ENCODE measurements around the gene KATNAL2. TPM values are rescaled to one million over a fixed set of nuclear protein-coding genes. Genes with fewer than 3 reads are reported as not detected.

The KATNAL2 gene
- total RNA-seq (1 to 10 TPM; 1.8 to 3.2 TPM), polyA plus RNA-seq (1 to 10 TPM; 1.6 to 1.8 TPM)
- long read RNA-seq, donor 1, partial matches to known transcripts, result 0 of 21 reads
- long read RNA-seq, donor 1, other reads (novel, unspliced or antisense), result 21 of 21 reads
- long read RNA-seq, donor 2, partial matches to known transcripts, result 1 of 6 reads
- long read RNA-seq, donor 2, other reads (novel, unspliced or antisense), result 5 of 6 reads

- 0 to 1% methylated on average over 54 to 107 of the region's 107 CpGs for WGBS, 2 donors
- peak within 1 kb of the TSS; percentile 71 to 84 for H3K4me3 ChIP-seq (ENCODE audit: low read length in 2 of 2)
- H3K4me1 ChIP-seq (ENCODE audit: control insufficient read depth in 1 of 2, insufficient read depth in 2 of 2, low read length in 2 of 2), result no peaks in the 10 kb centered on the region
- peak within 1 kb of the TSS; percentile 38 to 72 for H3K27ac ChIP-seq (ENCODE audit: low read depth in 1 of 2, low read length in 2 of 2)
- intact Hi-C loops (cut with DNase I), result no loop called here
- H3K27me3 ChIP-seq (ENCODE audit: control insufficient read depth in 1 of 2, insufficient read depth in 2 of 2, low read length in 1 of 2), result no peaks in the 10 kb centered on the region
- H3K36me3 ChIP-seq (ENCODE audit: control insufficient read depth in 1 of 2, insufficient read depth in 2 of 2, low read length in 1 of 2), result no peaks in the 10 kb centered on the region
- no peaks in the 10 kb centered on the region for H3K9me3 ChIP-seq (ENCODE audit: control insufficient read depth, low read length)
- ATAC-seq (ENCODE audit: low FRiP score), result peak; percentile 96
- DNase-seq, result peak; percentile 87 to 92
These were observed at the start of gene KATNAL2, which contains the start of gene PIAS2 for GRCh38 chr18:46917108-46917802. TSS of gene KATNAL2 (plus strand) at chr18:46917602. CDS start at chr18:46946873, 29,271 bp downstream. TSS of gene PIAS2 (minus strand) at chr18:46917507. CDS start at chr18:46917345, 162 bp downstream.

- peaks cover 2% of the 10 kb centered on the region in 2 donors for H3K36me3 ChIP-seq (ENCODE audit: control insufficient read depth in 1 of 2, insufficient read depth in 2 of 2, low read length in 1 of 2)
- peaks cover 3% of the 10 kb centered on the region for H3K9me3 ChIP-seq (ENCODE audit: control insufficient read depth, low read length)
- no peak overlapping the region for H3K4me3 ChIP-seq (ENCODE audit: low read length in 2 of 2)
- DNase-seq (no peak), ATAC-seq (ENCODE audit: low FRiP score) (no peak)
- no peaks in the 10 kb centered on the region for H3K4me1 ChIP-seq (ENCODE audit: control insufficient read depth in 1 of 2, insufficient read depth in 2 of 2, low read length in 2 of 2)
- intact Hi-C loops (cut with DNase I), result no loop called here
- WGBS, 2 donors, result 97 to 98% methylated on average over 11 of the region's 11 CpGs
- H3K27me3 ChIP-seq (ENCODE audit: control insufficient read depth in 1 of 2, insufficient read depth in 2 of 2, low read length in 1 of 2), result no peaks in the 10 kb centered on the region
- H3K27ac ChIP-seq (ENCODE audit: low read depth in 1 of 2, low read length in 2 of 2), result no peak overlapping the region
These were observed 49.1 kb upstream of the KATNAL2 start for GRCh38 chr18:46868169-46868921.

GRCh38 chr18:46877329-46877987 lies 39.9 kb upstream of the KATNAL2 start:
- ATAC-seq (ENCODE audit: low FRiP score), result no peak
- Histone ChIP-seq H3K27ac (ENCODE audit: low read depth in 1 of 2, low read length in 2 of 2) (no peak overlapping the region), H3K9me3 (ENCODE audit: control insufficient read depth, low read length) (peaks cover 1% of the 10 kb centered on the region), H3K36me3 (ENCODE audit: control insufficient read depth in 1 of 2, insufficient read depth in 2 of 2, low read length in 1 of 2) (peaks cover 3% of the 10 kb centered on the region in 2 donors), H3K4me3 (ENCODE audit: low read length in 2 of 2) (no peak overlapping the region), H3K27me3 (ENCODE audit: control insufficient read depth in 1 of 2, insufficient read depth in 2 of 2, low read length in 1 of 2) (no peaks in the 10 kb centered on the region), H3K4me1 (ENCODE audit: control insufficient read depth in 1 of 2, insufficient read depth in 2 of 2, low read length in 2 of 2) (no peaks in the 10 kb centered on the region)
- WGBS, 2 donors, result 94 to 98% methylated on average over 15 of the region's 15 CpGs
- intact Hi-C loops (cut with DNase I), result no loop called here
- no peak for DNase-seq

- ATAC-seq (ENCODE audit: low FRiP score), result no peak
- Histone ChIP-seq H3K4me3 (ENCODE audit: low read length in 2 of 2) (no peak overlapping the region), H3K9me3 (ENCODE audit: control insufficient read depth, low read length) (no peaks in the 10 kb centered on the region), H3K4me1 (ENCODE audit: control insufficient read depth in 1 of 2, insufficient read depth in 2 of 2, low read length in 2 of 2) (no peaks in the 10 kb centered on the region), H3K27ac (ENCODE audit: low read depth in 1 of 2, low read length in 2 of 2) (no peak overlapping the region), H3K27me3 (ENCODE audit: control insufficient read depth in 1 of 2, insufficient read depth in 2 of 2, low read length in 1 of 2) (no peaks in the 10 kb centered on the region), H3K36me3 (ENCODE audit: control insufficient read depth in 1 of 2, insufficient read depth in 2 of 2, low read length in 1 of 2) (peaks cover 2 to 3% of the 10 kb centered on the region in 2 donors)
- 91 to 94% methylated on average over 4 of the region's 4 CpGs for WGBS, 2 donors
- intact Hi-C loops (cut with DNase I), result no loop called here
- DNase-seq, result no peak
These were observed 34.2 kb upstream of the KATNAL2 start for GRCh38 chr18:46883180-46883579.

GRCh38 chr18:46886893-46887292 lies 30.5 kb upstream of the KATNAL2 start:
- no peaks in the 10 kb centered on the region for H3K27me3 ChIP-seq (ENCODE audit: control insufficient read depth in 1 of 2, insufficient read depth in 2 of 2, low read length in 1 of 2)
- WGBS, 2 donors, result 5 to 11% methylated on average over 2 of the region's 2 CpGs
- no peak for DNase-seq
- intact Hi-C loops (cut with DNase I), result no loop called here
- peaks cover 5% of the 10 kb centered on the region for H3K9me3 ChIP-seq (ENCODE audit: control insufficient read depth, low read length)
- H3K4me3 ChIP-seq (ENCODE audit: low read length in 2 of 2), result no peak overlapping the region
- peaks cover 3 to 8% of the 10 kb centered on the region in 2 donors for H3K36me3 ChIP-seq (ENCODE audit: control insufficient read depth in 1 of 2, insufficient read depth in 2 of 2, low read length in 1 of 2)
- ATAC-seq (ENCODE audit: low FRiP score), result no peak
- H3K4me1 ChIP-seq (ENCODE audit: control insufficient read depth in 1 of 2, insufficient read depth in 2 of 2, low read length in 2 of 2), result no peaks in the 10 kb centered on the region
- H3K27ac ChIP-seq (ENCODE audit: low read depth in 1 of 2, low read length in 2 of 2), result no peak overlapping the region

- 96 to 97% methylated on average over 1 of the region's 1 CpG for WGBS, 2 donors
- peaks cover 5% of the 10 kb centered on the region for H3K9me3 ChIP-seq (ENCODE audit: control insufficient read depth, low read length)
- intact Hi-C loops (cut with DNase I), result no loop called here
- no peak overlapping the region for H3K4me3 ChIP-seq (ENCODE audit: low read length in 2 of 2)
- no peaks in the 10 kb centered on the region for H3K4me1 ChIP-seq (ENCODE audit: control insufficient read depth in 1 of 2, insufficient read depth in 2 of 2, low read length in 2 of 2)
- H3K27me3 ChIP-seq (ENCODE audit: control insufficient read depth in 1 of 2, insufficient read depth in 2 of 2, low read length in 1 of 2), result no peaks in the 10 kb centered on the region
- no peak for DNase-seq
- H3K36me3 ChIP-seq (ENCODE audit: control insufficient read depth in 1 of 2, insufficient read depth in 2 of 2, low read length in 1 of 2), result peaks cover 3 to 8% of the 10 kb centered on the region in 2 donors
- no peak for ATAC-seq (ENCODE audit: low FRiP score)
- H3K27ac ChIP-seq (ENCODE audit: low read depth in 1 of 2, low read length in 2 of 2), result no peak overlapping the region
These were observed 28.4 kb upstream of the KATNAL2 start for GRCh38 chr18:46888965-46889364.

GRCh38 chr18:46891742-46892214 lies 25.6 kb upstream of the KATNAL2 start:
- H3K9me3 ChIP-seq (ENCODE audit: control insufficient read depth, low read length), result peaks cover 5% of the 10 kb centered on the region
- no peak overlapping the region for H3K4me3 ChIP-seq (ENCODE audit: low read length in 2 of 2)
- ATAC-seq (ENCODE audit: low FRiP score), result no peak
- WGBS, 2 donors, result 80 to 88% methylated on average over 3 of the region's 3 CpGs
- DNase-seq, result no peak
- no peaks in the 10 kb centered on the region for H3K27me3 ChIP-seq (ENCODE audit: control insufficient read depth in 1 of 2, insufficient read depth in 2 of 2, low read length in 1 of 2)
- peaks cover 3 to 8% of the 10 kb centered on the region in 2 donors for H3K36me3 ChIP-seq (ENCODE audit: control insufficient read depth in 1 of 2, insufficient read depth in 2 of 2, low read length in 1 of 2)
- no peaks in the 10 kb centered on the region for H3K4me1 ChIP-seq (ENCODE audit: control insufficient read depth in 1 of 2, insufficient read depth in 2 of 2, low read length in 2 of 2)
- H3K27ac ChIP-seq (ENCODE audit: low read depth in 1 of 2, low read length in 2 of 2), result no peak overlapping the region
- intact Hi-C loops (cut with DNase I), result no loop called here

- Histone ChIP-seq H3K27ac (ENCODE audit: low read depth in 1 of 2, low read length in 2 of 2) (no peak overlapping the region), H3K4me1 (ENCODE audit: control insufficient read depth in 1 of 2, insufficient read depth in 2 of 2, low read length in 2 of 2) (no peaks in the 10 kb centered on the region), H3K4me3 (ENCODE audit: low read length in 2 of 2) (no peak overlapping the region), H3K36me3 (ENCODE audit: control insufficient read depth in 1 of 2, insufficient read depth in 2 of 2, low read length in 1 of 2) (peaks cover 3 to 8% of the 10 kb centered on the region in 2 donors), H3K27me3 (ENCODE audit: control insufficient read depth in 1 of 2, insufficient read depth in 2 of 2, low read length in 1 of 2) (no peaks in the 10 kb centered on the region), H3K9me3 (ENCODE audit: control insufficient read depth, low read length) (peaks cover 5% of the 10 kb centered on the region)
- 95% methylated on average over 1 of the region's 1 CpG for WGBS, 2 donors
- no peak for DNase-seq
- ATAC-seq (ENCODE audit: low FRiP score), result no peak
- intact Hi-C loops (cut with DNase I), result no loop called here
These were observed 24.6 kb upstream of the KATNAL2 start for GRCh38 chr18:46892842-46893241.
